K562 (cell line): ENCODE measurements around the gene CPPED1. TPM values are rescaled to one million over a fixed set of nuclear protein-coding genes. Genes with fewer than 3 reads are reported as not detected.

ENCODE experiments used
- ARID1B ChIP-seq: fragments of 450-650 bp; IDR thresholded peaks from 2 replicates; pipeline ENCODE4 v1.6.1; 2016; ENCODE audit warnings: antibody characterized with exemption, mild to moderate bottlenecking, inconsistent platforms
- CAMTA2 ChIP-seq: fragments of 250-450 bp; sonication (Bioruptor Pico); conservative IDR thresholded peaks from 2 replicates; pipeline ENCODE4 v1.5.1; 2022
- CBFB ChIP-seq: sonication (generic); formaldehyde crosslinking; IDR thresholded peaks from 2 replicates; pipeline ENCODE4 v1.4.0; 2020; ENCODE audit warnings: mild to moderate bottlenecking, missing genetic modification reagents
- DDX20 ChIP-seq: fragments of 450-650 bp; IDR thresholded peaks from 2 replicates; pipeline ENCODE4 v1.6.1; 2016; ENCODE audit warnings: missing genetic modification characterization, low read depth, mild to moderate bottlenecking, missing compliant biosample characterization, moderate library complexity
- DIDO1 ChIP-seq: fragments of 450-650 bp; IDR thresholded peaks from 2 replicates; pipeline ENCODE4 v1.6.1; 2016; ENCODE audit warnings: low read depth, missing biosample characterization, missing genetic modification characterization
- DNMT1 ChIP-seq: fragments of 450-650 bp; IDR thresholded peaks from 2 replicates; pipeline ENCODE4 v1.6.1; 2016; ENCODE audit warnings: antibody characterized with exemption, mild to moderate bottlenecking
- FOXK2 ChIP-seq, 2 experiments: fragments of 450-650 bp; IDR thresholded peaks in 1 of 2; conservative IDR thresholded peaks in 1 of 2; 2 replicates each; pipeline ENCODE4 v1.6.1; 2016; ENCODE audit warnings: low read depth in 2 of 2, mild to moderate bottlenecking in 1 of 2
- GABPB1 ChIP-seq: sonication (generic); formaldehyde crosslinking; IDR thresholded peaks from 2 replicates; pipeline ENCODE4 v1.8.0; 2022; ENCODE audit warnings: mild to moderate bottlenecking, missing genetic modification reagents
- HDAC1 ChIP-seq, 2 experiments: fragments of 450-650 bp; IDR thresholded peaks; 2 replicates each; pipeline ENCODE4 v1.6.1; 2016 to 2017; ENCODE audit warnings: inconsistent platforms in 1 of 2, mild to moderate bottlenecking in 1 of 2, moderate library complexity in 1 of 2
- HMG20A ChIP-seq: fragments of 450-650 bp; formaldehyde crosslinking; conservative IDR thresholded peaks from 2 replicates; pipeline ENCODE4 v1.4.0; 2020; ENCODE audit warnings: mild to moderate bottlenecking, mixed read lengths
- HNRNPUL1 ChIP-seq: fragments of 200-400 bp; formaldehyde crosslinking; IDR thresholded peaks from 2 replicates; pipeline ENCODE4 v1.6.1; 2017; ENCODE audit warnings: low read length
- JUN ChIP-seq, 2 experiments: sonication (generic) in 1 of 2; formaldehyde crosslinking in 1 of 2; IDR thresholded peaks; 2 replicates each; pipeline versions ENCODE4 v1.6.1 to v1.8.0; 2012 to 2022; ENCODE audit warnings: borderline replicate concordance in 2 of 2, mild to moderate bottlenecking in 2 of 2, improper control_type of control experiment in 1 of 2, low read depth in 1 of 2, low read length in 1 of 2, missing genetic modification reagents in 1 of 2
- MAZ ChIP-seq, 2 experiments: fragments of 450-650 bp in 1 of 2; sonication (generic) in 1 of 2; formaldehyde crosslinking; IDR thresholded peaks in 1 of 2; conservative IDR thresholded peaks in 1 of 2; 2 replicates each; pipeline versions ENCODE4 v1.4.0 to v1.5.0; 2020; ENCODE audit warnings: mild to moderate bottlenecking in 1 of 2, missing genetic modification reagents in 1 of 2
- RBM22 ChIP-seq: fragments of 200-400 bp; formaldehyde crosslinking; IDR thresholded peaks from 2 replicates; pipeline ENCODE4 v1.6.1; 2018; ENCODE audit warnings: low read length, low read depth; ENCODE audit not compliant: poor library complexity, severe bottlenecking
- RBM25 ChIP-seq: fragments of 200-400 bp; formaldehyde crosslinking; IDR thresholded peaks from 2 replicates; pipeline ENCODE4 v1.6.1; 2018; ENCODE audit warnings: low read length, low read depth, moderate library complexity; ENCODE audit not compliant: severe bottlenecking
- RFX7 ChIP-seq: fragments of 250-450 bp; sonication (Bioruptor Pico); IDR thresholded peaks from 2 replicates; pipeline ENCODE4 v1.5.1; 2021; ENCODE audit warnings: mild to moderate bottlenecking
- SLC30A9 ChIP-seq: fragments of 250-450 bp; sonication (Bioruptor Pico); IDR thresholded peaks from 2 replicates; pipeline ENCODE4 v1.8.0; 2022; ENCODE audit warnings: mild to moderate bottlenecking, moderate library complexity
- SMARCC2 ChIP-seq: fragments of 450-650 bp; IDR thresholded peaks from 2 replicates; pipeline ENCODE4 v1.6.1; 2017; ENCODE audit warnings: antibody characterized with exemption, moderate library complexity, mild to moderate bottlenecking, low read depth
- TBL1XR1 ChIP-seq, 2 experiments: IDR thresholded peaks; 2 replicates each; pipeline ENCODE4 v1.6.1; 2012; ENCODE audit warnings: improper control_type of control experiment in 2 of 2, low read length in 2 of 2, mild to moderate bottlenecking in 1 of 2
- ZNF431 ChIP-seq: sonication (generic); formaldehyde crosslinking; IDR thresholded peaks from 2 replicates; pipeline ENCODE4 v1.8.0; 2022; ENCODE audit warnings: mild to moderate bottlenecking, missing genetic modification reagents
- ZNF717 ChIP-seq: fragments of 250-450 bp; sonication (Bioruptor Pico); IDR thresholded peaks from 2 replicates; pipeline ENCODE4 v1.5.0; 2021
- polyA plus RNA-seq, 8 experiments: library from polyadenylated mRNA; depleted of rRNA in 4 of 8; stranded (reverse) in 5 of 8; unstranded in 3 of 8; fragments of >200 nt; fragmentation: Nextera tagmentation in 2 of 8; fragmentation: Illumina TruSeq in 1 of 8; extraction: Ambion mirVana in 2 of 8; extraction: Trizol in 1 of 8; gene quantifications; 2 replicates each; pipeline versions ENCODE4 v1.2.1 to v1.2.3, GENCODE V29; 2011 to 2014; ENCODE audit warnings: inconsistent platforms in 1 of 8, missing spikeins in 1 of 8
- total RNA-seq, 7 experiments: library from RNA; depleted of rRNA in 6 of 7; stranded (reverse); fragments of >200 nt in 6 of 7; fragmentation: Illumina TruSeq in 2 of 7; extraction: Trizol in 2 of 7; gene quantifications; 2 replicates each; pipeline versions ENCODE4 v1.2.1 to v1.2.3, GENCODE V29; 2011 to 2021; ENCODE audit warnings: low replicate concordance in 1 of 7
- TF ChIP-seq, protein P1 (sequence below): fragments of 450-650 bp; formaldehyde crosslinking; IDR thresholded peaks from 2 replicates; pipeline ENCODE4 v1.4.0; 2020; ENCODE audit warnings: mild to moderate bottlenecking, moderate library complexity
- TF ChIP-seq, protein P2 (sequence below): sonication (generic); formaldehyde crosslinking; IDR thresholded peaks from 2 replicates; pipeline ENCODE4 v1.8.1; 2023; ENCODE audit warnings: mild to moderate bottlenecking, missing genetic modification reagents
- TF ChIP-seq, protein P3 (sequence below): sonication (generic); formaldehyde crosslinking; IDR thresholded peaks from 2 replicates; pipeline ENCODE4 v1.4.0; 2020; ENCODE audit warnings: mild to moderate bottlenecking, missing genetic modification reagents

Gene CPPED1
- total and polyA plus RNA-seq, 9 of the 15 experiments (the other 6 are each of a cell fraction or from before 2014, with no cell fraction given): 7.5 to 25.7 (median 16.9) TPM

DNA sequence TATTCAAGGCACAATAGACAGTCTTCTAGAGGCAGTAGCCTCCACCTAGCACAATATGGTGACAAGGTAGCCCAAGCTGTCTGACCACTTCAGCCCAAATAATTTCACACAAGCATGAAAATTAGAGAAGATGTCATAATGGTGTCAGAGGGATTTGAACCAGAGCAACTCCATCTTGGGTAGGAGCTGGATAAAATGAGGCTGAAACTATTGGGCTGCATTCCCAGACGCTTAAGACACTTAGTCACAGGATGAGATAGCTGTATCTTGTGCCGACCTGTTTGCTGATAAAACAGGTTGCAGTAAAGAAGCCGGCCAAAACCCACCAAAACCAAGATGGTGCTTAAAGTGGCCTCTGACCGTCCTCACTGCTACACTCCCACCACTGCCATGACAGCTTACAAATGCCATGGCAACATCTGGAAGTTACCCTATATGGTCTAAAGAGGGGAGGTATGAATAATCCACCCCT, 192.6 kb downstream of the CPPED1 start (continued):
- TF ChIP-seq HMG20A (CRISPR knock-in tag) (peak; percentile 92; the same call in 1 of the 2 replicates), GABPB1 (no peak), HDAC1 (IDR thresholded peaks at IDR 0.05) (no peak), CAMTA2 (CRISPR knock-in tag) (peak; percentile 89; the same call in 1 of the 2 replicates), ZNF717 (CRISPR knock-in tag) (no peak; the same call in 1 of the 2 replicates), TBL1XR1 (IDR thresholded peaks at IDR 0.05; ENCODE audit: low read length in 2 of 2) (no peak), HNRNPUL1 (no peak), RBM22 (no peak), SLC30A9 (CRISPR knock-in tag) (0 out of 2 replicates have a peak, but pooled peaks have one; percentile 64), ZNF431 (CRISPR knock-in tag) (no peak), CBFB (CRISPR knock-in tag) (no peak), SMARCC2 (no peak), RFX7 (CRISPR knock-in tag) (no peak; the same call in 1 of the 2 replicates), DIDO1 (tag) (peak; percentile 97), ARID1B (peak; percentile 65), DNMT1 (no peak), RBM25 (no peak), FOXK2 (conservative IDR thresholded peaks at IDR 0.05 in 1 of 2, IDR thresholded peaks at IDR 0.05 in 1 of 2; ENCODE audit: low read depth in 2 of 2) (no peak), JUN (IDR thresholded peaks at IDR 0.05; ENCODE audit: borderline replicate concordance, low read depth, low read length) (no peak), JUN (CRISPR knock-in tag; IDR thresholded peaks at IDR 0.05; ENCODE audit: borderline replicate concordance) (no peak), DDX20 (tag) (peak; percentile 98), MAZ (CRISPR knock-in tag; conservative IDR thresholded peaks at IDR 0.05 in 1 of 2, IDR thresholded peaks at IDR 0.05 in 1 of 2) (peak in 1 of 2 experiments; percentile 97; a peak in 2 of 4 replicates)
- TF ChIP-seq, protein P1, sequence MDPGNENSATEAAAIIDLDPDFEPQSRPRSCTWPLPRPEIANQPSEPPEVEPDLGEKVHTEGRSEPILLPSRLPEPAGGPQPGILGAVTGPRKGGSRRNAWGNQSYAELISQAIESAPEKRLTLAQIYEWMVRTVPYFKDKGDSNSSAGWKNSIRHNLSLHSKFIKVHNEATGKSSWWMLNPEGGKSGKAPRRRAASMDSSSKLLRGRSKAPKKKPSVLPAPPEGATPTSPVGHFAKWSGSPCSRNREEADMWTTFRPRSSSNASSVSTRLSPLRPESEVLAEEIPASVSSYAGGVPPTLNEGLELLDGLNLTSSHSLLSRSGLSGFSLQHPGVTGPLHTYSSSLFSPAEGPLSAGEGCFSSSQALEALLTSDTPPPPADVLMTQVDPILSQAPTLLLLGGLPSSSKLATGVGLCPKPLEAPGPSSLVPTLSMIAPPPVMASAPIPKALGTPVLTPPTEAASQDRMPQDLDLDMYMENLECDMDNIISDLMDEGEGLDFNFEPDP (CRISPR knock-in tag): peak; percentile 94
- TF ChIP-seq, protein P2, sequence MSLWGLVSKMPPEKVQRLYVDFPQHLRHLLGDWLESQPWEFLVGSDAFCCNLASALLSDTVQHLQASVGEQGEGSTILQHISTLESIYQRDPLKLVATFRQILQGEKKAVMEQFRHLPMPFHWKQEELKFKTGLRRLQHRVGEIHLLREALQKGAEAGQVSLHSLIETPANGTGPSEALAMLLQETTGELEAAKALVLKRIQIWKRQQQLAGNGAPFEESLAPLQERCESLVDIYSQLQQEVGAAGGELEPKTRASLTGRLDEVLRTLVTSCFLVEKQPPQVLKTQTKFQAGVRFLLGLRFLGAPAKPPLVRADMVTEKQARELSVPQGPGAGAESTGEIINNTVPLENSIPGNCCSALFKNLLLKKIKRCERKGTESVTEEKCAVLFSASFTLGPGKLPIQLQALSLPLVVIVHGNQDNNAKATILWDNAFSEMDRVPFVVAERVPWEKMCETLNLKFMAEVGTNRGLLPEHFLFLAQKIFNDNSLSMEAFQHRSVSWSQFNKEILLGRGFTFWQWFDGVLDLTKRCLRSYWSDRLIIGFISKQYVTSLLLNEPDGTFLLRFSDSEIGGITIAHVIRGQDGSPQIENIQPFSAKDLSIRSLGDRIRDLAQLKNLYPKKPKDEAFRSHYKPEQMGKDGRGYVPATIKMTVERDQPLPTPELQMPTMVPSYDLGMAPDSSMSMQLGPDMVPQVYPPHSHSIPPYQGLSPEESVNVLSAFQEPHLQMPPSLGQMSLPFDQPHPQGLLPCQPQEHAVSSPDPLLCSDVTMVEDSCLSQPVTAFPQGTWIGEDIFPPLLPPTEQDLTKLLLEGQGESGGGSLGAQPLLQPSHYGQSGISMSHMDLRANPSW (CRISPR knock-in tag): no peak
- TF ChIP-seq, protein P3, sequence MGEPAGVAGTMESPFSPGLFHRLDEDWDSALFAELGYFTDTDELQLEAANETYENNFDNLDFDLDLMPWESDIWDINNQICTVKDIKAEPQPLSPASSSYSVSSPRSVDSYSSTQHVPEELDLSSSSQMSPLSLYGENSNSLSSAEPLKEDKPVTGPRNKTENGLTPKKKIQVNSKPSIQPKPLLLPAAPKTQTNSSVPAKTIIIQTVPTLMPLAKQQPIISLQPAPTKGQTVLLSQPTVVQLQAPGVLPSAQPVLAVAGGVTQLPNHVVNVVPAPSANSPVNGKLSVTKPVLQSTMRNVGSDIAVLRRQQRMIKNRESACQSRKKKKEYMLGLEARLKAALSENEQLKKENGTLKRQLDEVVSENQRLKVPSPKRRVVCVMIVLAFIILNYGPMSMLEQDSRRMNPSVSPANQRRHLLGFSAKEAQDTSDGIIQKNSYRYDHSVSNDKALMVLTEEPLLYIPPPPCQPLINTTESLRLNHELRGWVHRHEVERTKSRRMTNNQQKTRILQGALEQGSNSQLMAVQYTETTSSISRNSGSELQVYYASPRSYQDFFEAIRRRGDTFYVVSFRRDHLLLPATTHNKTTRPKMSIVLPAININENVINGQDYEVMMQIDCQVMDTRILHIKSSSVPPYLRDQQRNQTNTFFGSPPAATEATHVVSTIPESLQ (CRISPR knock-in tag): no peak
